SH-SY5Y (cell line): ENCODE results near the gene TBL2.

Experiments used
- GATA2 ChIP-seq: IDR thresholded peaks from 2 replicates; pipeline ENCODE4 v1.6.1; 2011; ENCODE audit warnings: mild to moderate bottlenecking, low read depth, low read length
- GATA3 ChIP-seq: IDR thresholded peaks from 2 replicates; pipeline ENCODE4 v1.6.1; 2011; ENCODE audit warnings: low read depth, mild to moderate bottlenecking, low read length, moderate library complexity

- no peak for TF ChIP-seq GATA2
- TF ChIP-seq GATA3: no peak
Observed at GRCh38 chr7:73549176-73549575, 29.2 kb downstream of the TBL2 start.
